HL-60 (cell line): ENCODE results near the gene COPG1.
A peak's percentile ranks its signal among the peaks of the same experiment; 100 is the strongest.

Experiments used
- DNase-seq, 2 experiments: peaks; one replicate each; pipeline ENCODE4 v3.0.0-alpha.2; 2010 to 2020; ENCODE audit warnings: low read depth in 1 of 2, low spot score in 1 of 2
- H3K27ac ChIP-seq: fragments of 250-450 bp; sonication (Bioruptor Pico); replicated peaks from 2 replicates; pipeline ENCODE4 v1.5.1; 2020; ENCODE audit warnings: mild to moderate bottlenecking, moderate library complexity
- H3K27me3 ChIP-seq: fragments of 250-450 bp; sonication (Bioruptor Pico); 2 replicates; pipeline ENCODE4 v1.5.1; 2021; ENCODE audit warnings: mild to moderate bottlenecking, moderate library complexity; ENCODE audit not compliant: insufficient read depth, poor library complexity, severe bottlenecking
- H3K4me3 ChIP-seq: replicated peaks from 2 replicates; pipeline ENCODE4 v1.5.1; 2011; ENCODE audit warnings: mild to moderate bottlenecking, control low read depth, low read length; ENCODE audit not compliant: insufficient read depth
- GABPA ChIP-seq: IDR thresholded peaks from 2 replicates; pipeline ENCODE4 v1.6.1; 2012; ENCODE audit warnings: low read depth
- POLR2AphosphoS5 ChIP-seq: IDR thresholded peaks from 2 replicates; pipeline ENCODE4 v1.6.1; 2012; ENCODE audit warnings: low read depth
- REST ChIP-seq: IDR thresholded peaks from 2 replicates; pipeline ENCODE4 v1.6.1; 2012; ENCODE audit warnings: low read depth; ENCODE audit not compliant: insufficient replicate concordance
- SPI1 ChIP-seq: IDR thresholded peaks from 2 replicates; pipeline ENCODE4 v1.6.1; 2012; ENCODE audit warnings: low read depth, mild to moderate bottlenecking, borderline replicate concordance

Gene COPG1

DNA sequence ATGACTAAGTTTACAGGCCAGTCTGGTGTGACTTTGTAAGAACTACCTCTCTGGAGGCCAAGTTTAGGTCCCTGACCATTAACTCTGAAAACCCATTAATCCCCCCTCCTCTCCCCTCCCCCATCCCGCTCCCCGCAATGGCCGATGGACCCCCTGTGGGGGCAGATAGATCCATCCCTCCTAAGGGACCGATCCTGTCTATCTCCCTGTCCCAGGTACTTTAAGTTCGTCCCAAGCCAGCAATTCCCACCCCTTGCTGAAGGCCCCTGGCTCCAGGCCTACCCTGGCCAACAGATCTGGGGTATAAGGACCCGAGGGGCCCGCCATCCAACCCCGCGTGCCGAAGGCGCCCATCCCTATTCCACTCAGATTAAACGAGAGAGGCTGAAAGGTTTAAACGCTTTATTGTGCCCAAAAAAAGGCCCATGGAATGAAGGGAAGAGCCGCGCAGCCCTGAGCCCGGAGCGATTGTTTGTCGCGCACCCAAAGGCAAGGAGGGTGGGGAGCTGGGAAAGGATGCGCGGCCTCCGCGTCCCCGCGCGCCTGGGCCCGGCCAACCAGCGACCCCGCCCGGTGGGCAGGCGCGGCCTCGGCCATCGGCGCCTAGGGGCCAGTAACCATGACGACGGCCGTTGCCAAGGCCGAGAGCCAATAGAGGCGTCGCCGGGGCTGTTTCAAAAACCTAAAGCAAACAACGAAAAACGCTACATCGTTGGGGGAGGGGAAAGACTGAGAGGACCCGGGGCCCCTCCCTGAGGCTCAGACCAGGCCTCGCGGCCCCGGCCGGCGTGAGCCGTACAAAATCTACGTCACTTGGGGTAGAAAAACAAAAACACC lies 65.2 kb downstream of the COPG1 start:
- DNase-seq: peak in 1 of 2 experiments; percentile 63
- no peak for TF ChIP-seq SPI1
- TF ChIP-seq POLR2AphosphoS5: peak; percentile 83
- H3K27ac ChIP-seq: peak overlapping the region; percentile 95

DNA sequence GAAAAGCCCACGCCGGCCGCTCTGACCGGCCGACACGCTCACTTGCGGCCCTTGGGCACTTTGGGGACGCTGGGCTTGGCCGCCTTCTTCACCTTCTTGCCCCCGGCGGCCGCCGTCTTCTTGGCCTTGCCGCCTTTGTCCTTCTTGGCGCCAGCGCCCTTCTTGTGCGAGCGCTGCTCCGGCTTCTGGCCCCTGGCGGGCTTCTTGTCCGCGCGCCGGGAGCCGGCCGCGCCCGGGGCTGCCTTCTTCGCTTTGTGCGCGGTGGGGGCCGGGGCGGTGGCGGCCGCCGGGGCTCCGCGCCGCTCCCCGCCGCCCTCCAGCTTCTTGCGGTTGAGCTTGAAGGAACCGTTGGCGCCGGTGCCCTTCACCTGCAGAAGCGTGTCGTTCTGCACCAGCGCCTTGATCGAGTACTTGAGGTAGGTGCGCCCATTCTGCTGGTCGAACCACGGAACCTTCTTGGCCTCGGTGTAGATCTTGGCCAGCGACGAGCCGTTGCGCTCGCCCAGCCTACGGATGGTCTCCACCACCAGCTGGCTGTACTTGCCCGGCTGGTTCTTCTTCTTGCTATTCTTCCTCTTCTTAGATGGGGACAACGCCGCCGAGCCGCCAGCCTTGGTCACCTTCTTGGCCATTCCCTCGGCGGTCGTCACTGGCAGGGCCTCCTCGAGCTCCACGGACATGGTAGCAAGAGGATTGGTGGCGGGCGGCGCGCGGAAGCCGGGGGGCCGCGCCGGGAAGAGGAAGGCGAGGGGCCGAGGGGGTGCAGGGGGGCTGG lies 66.0 kb downstream of the COPG1 start:
- Histone ChIP-seq H3K4me3 (peak overlapping the region; percentile 75), H3K27ac (peak overlapping the region; percentile 95), H3K27me3 (no peaks in the 10 kb centered on the region)
- peak in 1 of 2 experiments; percentile 46 for DNase-seq
- TF ChIP-seq SPI1 (no peak), POLR2AphosphoS5 (peak; percentile 97)

More for the DNA sequence above, 65.2 kb downstream of the COPG1 start:
- H3K27me3 ChIP-seq: no peaks in the 10 kb centered on the region
- peak overlapping the region; percentile 75 for H3K4me3 ChIP-seq

GRCh38 chr3:129315998-129316247 lies 66.5 kb downstream of the COPG1 start:
- Histone ChIP-seq H3K27ac (peak overlapping the region; percentile 95), H3K27me3 (no peaks in the 10 kb centered on the region), H3K4me3 (peak overlapping the region; percentile 75)
- DNase-seq: no peak
- no peak for TF ChIP-seq REST
- peak; percentile 93 for TF ChIP-seq POLR2AphosphoS5

DNA sequence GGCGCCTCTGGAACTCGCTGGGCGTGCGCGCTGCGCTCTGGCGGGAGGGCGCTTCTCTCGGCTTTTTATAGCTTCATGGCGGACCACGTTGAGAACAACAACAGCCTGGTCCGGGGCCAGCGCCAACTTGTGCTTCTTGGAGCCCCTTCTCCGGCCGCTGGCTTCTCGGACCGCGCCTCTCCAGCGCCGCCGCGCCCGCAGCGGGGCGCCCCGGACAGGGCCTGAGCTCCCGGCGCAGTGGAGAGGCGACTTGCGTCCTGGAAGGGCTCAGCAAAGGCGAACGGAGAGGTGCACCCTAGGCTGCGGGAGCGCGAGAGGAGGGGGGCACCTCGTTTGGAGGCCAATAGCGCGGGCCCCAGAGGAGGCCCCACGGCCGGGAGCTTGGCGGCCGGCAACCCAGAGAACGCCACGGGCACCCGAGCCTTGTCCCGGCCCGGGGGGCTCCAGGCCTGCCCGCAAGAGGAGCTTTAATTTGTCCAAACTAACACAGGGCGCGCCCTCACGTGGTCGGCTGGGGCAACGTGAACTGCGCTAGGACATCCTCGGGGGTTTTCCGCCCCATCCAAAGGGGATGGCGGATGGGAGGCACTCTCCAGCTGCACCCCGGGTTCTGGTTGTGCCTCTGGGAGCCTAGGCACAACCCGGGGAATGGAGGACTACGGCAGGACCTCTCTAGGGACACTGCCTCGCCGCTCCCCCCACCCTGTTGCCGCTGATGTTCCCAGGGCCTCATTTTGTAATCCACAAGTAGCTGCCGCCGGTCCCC lies 67.0 kb downstream of the COPG1 start:
- DNase-seq: peak; percentile 71 to 88

More for the DNA sequence above, 67.0 kb downstream of the COPG1 start:
- H3K4me3 ChIP-seq: peak overlapping the region; percentile 75
- no peaks in the 10 kb centered on the region for H3K27me3 ChIP-seq
- peak overlapping the region; percentile 95 for H3K27ac ChIP-seq
- 0 out of 2 replicates have a peak, but pooled peaks have one; percentile 13 for TF ChIP-seq POLR2AphosphoS5
- TF ChIP-seq REST: peak; percentile 59
- TF ChIP-seq GABPA: no peak
